ENCODE measurements around the gene BATF3. TPM values are rescaled to one million over a fixed set of nuclear protein-coding genes. Genes with fewer than 3 reads are reported as not detected.
"Not testable (repeated sequence)": the region's sequence is repeated elsewhere in the genome, so short reads cannot be mapped to it uniquely, and the experiment has no call there.

BATF3 gene
- total and polyA plus RNA-seq, 4 experiments from 2014 or later: 0.42 to 1.0 (median 0.64) TPM; not detected in 1

DNA sequence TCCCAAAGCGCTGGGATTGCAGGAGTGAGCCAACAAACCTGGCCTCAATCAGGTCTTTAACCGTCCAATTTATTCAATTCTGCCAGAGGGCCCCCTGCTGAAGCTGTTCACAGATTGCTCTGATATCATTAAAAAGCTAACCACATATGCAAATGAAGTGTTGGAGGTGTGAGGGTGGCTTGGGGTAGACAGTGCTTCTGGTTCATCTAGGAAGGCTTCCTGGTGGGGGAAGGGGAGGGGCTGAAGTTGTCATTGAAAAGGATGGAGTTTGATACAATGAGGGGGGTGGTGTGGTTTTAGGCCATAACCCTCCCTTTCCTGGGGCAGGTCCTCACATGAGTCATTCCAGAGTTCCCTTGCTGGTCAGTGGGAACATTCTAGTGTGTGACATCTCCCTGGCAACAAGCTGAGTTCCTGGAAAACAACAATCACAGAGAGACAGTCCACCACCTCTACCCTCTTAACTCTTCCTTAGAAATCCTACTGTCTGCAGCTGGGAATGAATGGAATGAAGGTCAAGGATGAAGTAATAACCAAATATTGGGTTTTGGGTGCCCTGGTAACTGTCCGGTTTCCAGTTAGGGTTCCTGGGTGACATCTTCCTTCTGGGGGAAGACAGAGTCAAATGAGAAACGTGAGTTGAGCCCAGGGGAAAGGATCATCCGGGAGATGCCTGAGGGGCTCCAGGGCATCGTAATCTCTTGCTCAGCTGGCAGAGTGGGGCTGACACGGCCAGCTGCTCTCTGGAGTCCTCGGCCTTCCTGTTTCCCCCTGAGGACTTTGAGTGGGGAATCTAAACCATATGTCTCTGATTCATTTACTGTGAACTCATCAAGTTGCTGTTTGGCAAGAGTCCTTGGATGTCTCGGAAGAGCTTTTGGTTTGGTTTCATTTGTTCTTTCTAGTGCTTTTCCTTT is 32.2 kb downstream of the BATF3 start:
- Mint-ChIP-seq H3K36me3 (no peaks in the 10 kb centered on the region), H3K9me3 (no peaks in the 10 kb centered on the region), H3K27me3 (peaks cover 2 to 3% of the 10 kb centered on the region in 2 donors), H3K4me3 (no peak overlapping the region), H3K27ac (no peak overlapping the region), H3K4me1 (peaks cover 1 to 7% (median 6%) of the 10 kb centered on the region in 4 donors)
- no peaks in the 10 kb centered on the region for H3K9me3 ChIP-seq (ENCODE audit: control insufficient read depth in 1 of 2, low read length in 2 of 2)
- H3K27me3 ChIP-seq (ENCODE audit: insufficient read depth, low read length): peaks cover 2% of the 10 kb centered on the region
- no peaks in the 10 kb centered on the region for H3K36me3 ChIP-seq (ENCODE audit: insufficient read depth, low read length)
- CTCF ChIA-PET (ENCODE audit: partially characterized antibody): interaction anchor here (0.9 to 5.7 kb wide), 16 partner anchors 10 to 330 kb away, joined by 3 to 67 read pairs (median 4); no protein-coding TSS in a partner anchor
- no peak overlapping the region for H3K27ac ChIP-seq (ENCODE audit: low read depth, low read length)
- H3K4me1 ChIP-seq (ENCODE audit: insufficient read depth, low read length): peaks cover 5% of the 10 kb centered on the region
- H3K4me3 ChIP-seq (ENCODE audit: low read length in 2 of 2): no peak overlapping the region
- intact Hi-C loops (cut with micrococcal nuclease): loop anchor here (5.0 kb wide), 1 partner anchor 95 kb away; no protein-coding TSS in a partner anchor
- no peak for DNase-seq
- POLR2A ChIA-PET (ENCODE audit: partially characterized antibody): no interaction called here

DNA sequence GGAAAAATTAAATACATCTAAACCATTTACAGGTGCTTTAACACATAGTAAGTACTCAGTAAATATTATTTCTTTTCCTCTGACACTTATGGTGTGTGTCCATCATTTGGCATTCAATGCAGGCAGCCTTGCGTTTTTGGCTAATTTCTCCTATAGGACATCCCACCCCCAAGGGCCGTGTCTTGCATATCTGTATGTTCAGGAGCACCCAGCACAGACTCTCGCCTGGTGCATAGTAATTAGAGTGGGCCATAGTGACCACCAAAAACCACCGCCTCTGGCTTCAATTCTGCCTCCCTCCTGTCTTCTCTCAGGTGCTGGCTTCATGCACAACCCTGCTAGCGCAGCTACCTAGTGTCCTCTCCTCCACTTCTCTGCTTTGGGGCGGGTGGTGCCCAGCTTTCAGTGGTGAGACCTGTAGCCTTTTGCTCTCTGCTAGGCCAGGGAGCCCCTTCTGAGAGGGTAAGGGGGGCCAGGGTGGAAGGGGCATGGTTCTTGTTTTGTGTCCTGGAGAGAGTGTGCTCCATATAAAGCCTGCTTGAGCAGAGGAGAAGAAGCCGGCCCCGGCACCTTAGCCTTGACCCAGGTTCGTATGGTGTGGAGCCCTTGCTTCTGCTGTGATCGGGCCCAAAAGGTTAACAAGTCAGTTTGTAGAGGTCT is 33.4 kb downstream of the BATF3 start:
- H3K27ac Mint-ChIP-seq: no peak overlapping the region
- H3K9me3 Mint-ChIP-seq: no peaks in the 10 kb centered on the region
- H3K4me3 Mint-ChIP-seq: peak overlapping the region in 4 of 8 donors; percentile 21 to 86 (median 24)
- POLR2A ChIA-PET (ENCODE audit: partially characterized antibody): no interaction called here
- Histone ChIP-seq H3K27me3 (ENCODE audit: insufficient read depth, low read length) (no peaks in the 10 kb centered on the region), H3K9me3 (ENCODE audit: control insufficient read depth in 1 of 2, low read length in 2 of 2) (no peaks in the 10 kb centered on the region), H3K36me3 (ENCODE audit: insufficient read depth, low read length) (no peaks in the 10 kb centered on the region), H3K4me3 (ENCODE audit: low read length in 2 of 2) (no peak overlapping the region), H3K27ac (ENCODE audit: low read depth, low read length) (no peak overlapping the region), H3K4me1 (ENCODE audit: insufficient read depth, low read length) (peaks cover 5% of the 10 kb centered on the region)
- DNase-seq: no peak
- peaks cover 2 to 3% of the 10 kb centered on the region in 2 donors for H3K27me3 Mint-ChIP-seq
- CTCF ChIA-PET (ENCODE audit: partially characterized antibody): interaction anchor here (1.3 to 5.7 kb wide), 9 partner anchors 35 to 328 kb away, joined by 3 to 67 read pairs (median 13); partner anchors contain the start of genes NSL1 and TATDN3
- intact Hi-C loops (cut with micrococcal nuclease): loop anchor here (5.0 kb wide), 1 partner anchor 96 kb away; no protein-coding TSS in a partner anchor
- peaks cover 1 to 7% (median 6%) of the 10 kb centered on the region in 4 donors for H3K4me1 Mint-ChIP-seq
- H3K36me3 Mint-ChIP-seq: no peaks in the 10 kb centered on the region

DNA sequence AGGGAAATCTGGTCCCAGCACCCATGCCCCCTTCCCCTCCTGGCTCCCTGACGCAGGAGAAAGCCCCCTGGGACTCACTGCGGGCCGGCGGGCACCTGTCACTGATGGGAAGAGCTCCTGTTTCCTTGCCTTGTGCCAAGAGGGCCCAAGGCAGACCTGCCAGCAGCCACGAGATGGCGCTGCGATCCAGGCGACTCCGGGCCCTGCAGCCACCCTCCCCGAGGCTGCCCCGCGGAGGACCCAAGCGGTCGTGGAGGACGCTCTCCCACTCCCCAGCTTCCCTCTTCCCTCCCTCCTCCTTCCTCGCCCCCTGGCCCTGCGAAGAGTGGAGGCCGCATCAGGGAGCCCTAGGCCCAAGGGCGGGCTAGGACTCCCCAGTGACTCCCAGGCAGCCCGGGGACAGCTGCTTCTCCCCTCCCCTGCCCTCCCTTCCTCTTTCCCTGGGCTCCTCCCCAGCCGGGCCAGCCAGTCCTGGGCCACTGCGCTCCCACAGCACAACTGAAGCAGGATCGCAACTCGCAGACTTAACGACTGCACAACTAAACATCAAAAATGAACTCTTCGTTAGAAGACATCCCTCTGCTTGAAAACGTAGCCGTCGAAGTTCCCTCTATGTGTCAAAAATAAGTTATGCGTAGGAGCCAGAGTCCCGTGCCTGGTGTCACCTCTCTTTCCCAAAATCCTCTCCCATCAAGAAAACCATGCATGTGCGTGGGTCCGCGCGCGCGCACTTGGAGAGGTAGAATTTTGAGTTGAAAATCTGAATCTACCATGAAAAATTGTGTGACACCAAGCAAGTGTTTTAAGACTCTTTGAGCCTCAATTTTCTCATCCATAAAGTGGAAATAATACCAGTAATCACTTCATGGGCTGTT is 34.2 kb downstream of the BATF3 start:
- peaks cover 1 to 2% of the 10 kb centered on the region in 2 donors for H3K27me3 Mint-ChIP-seq
- no peaks in the 10 kb centered on the region for H3K36me3 Mint-ChIP-seq
- ChIA-PET POLR2A (ENCODE audit: partially characterized antibody) (interaction anchor here (0.6 to 0.9 kb wide), 2 partner anchors 33 to 107 kb away, joined by 3 read pairs; no protein-coding TSS in a partner anchor), CTCF (ENCODE audit: partially characterized antibody) (interaction anchor here (0.6 to 5.7 kb wide), 42 partner anchors 10 to 332 kb away, joined by 3 to 67 read pairs (median 5); partner anchors contain the start of genes NSL1 and TATDN3)
- no peaks in the 10 kb centered on the region for H3K9me3 ChIP-seq (ENCODE audit: control insufficient read depth in 1 of 2, low read length in 2 of 2)
- H3K27ac Mint-ChIP-seq: peak overlapping the region in 1 of 7 donors; percentile 19
- intact Hi-C loops (cut with micrococcal nuclease): loop anchor here (1.0 to 5.0 kb wide), 2 partner anchors 97 to 117 kb away; no protein-coding TSS in a partner anchor
- no peaks in the 10 kb centered on the region for H3K27me3 ChIP-seq (ENCODE audit: insufficient read depth, low read length)
- H3K36me3 ChIP-seq (ENCODE audit: insufficient read depth, low read length): no peaks in the 10 kb centered on the region
- H3K4me1 ChIP-seq (ENCODE audit: insufficient read depth, low read length): peaks cover 5% of the 10 kb centered on the region
- H3K9me3 Mint-ChIP-seq: no peaks in the 10 kb centered on the region
- peak overlapping the region in 1 of 2 donors; percentile 40 for H3K4me3 ChIP-seq (ENCODE audit: low read length in 2 of 2)
- H3K4me1 Mint-ChIP-seq: peaks cover 1 to 7% (median 6%) of the 10 kb centered on the region in 4 donors
- DNase-seq: peak; percentile 65 to 80 (median 71)
- H3K27ac ChIP-seq (ENCODE audit: low read depth, low read length): no peak overlapping the region
- peak overlapping the region; percentile 43 to 86 (median 82) for H3K4me3 Mint-ChIP-seq

DNA sequence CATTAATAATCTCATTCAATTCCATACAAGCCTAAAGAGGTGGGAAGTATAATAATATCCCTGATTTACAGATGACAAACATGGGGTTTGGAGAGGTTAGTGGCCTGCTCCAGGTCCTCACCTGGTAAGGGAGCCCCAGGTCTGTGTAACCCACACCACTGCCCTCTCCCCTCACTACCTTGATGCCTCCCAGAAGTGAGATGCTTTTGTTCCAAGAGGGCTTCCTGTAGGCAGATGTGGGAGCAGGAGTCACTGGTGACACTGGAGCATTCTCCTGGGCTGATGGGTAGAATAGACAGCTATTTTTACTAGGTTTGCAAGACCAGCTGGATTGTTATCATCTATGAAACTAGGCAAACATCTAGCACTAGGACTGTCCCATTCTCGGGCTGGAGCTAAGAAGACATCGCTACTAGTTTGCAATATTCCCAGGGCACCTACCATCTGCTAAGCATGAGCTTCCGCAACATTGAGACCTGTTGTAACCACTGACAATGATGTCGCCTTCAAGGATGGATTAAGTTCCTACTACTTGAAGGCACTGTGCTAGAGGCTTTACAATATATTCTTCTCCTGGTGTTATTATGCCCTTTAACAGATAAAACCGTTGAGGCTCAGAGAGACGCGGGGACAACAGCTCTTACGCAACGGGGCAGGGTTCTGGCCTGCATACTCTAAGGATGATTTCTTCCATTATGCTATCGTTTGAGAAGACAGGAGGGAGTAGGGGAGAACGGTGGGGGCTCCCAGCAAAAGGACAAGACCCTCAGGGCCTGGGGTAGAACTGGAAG is 35.0 kb downstream of the BATF3 start:
- peaks cover 1 to 7% (median 6%) of the 10 kb centered on the region in 4 donors for H3K4me1 Mint-ChIP-seq
- no peaks in the 10 kb centered on the region for H3K9me3 Mint-ChIP-seq
- Histone ChIP-seq H3K9me3 (ENCODE audit: control insufficient read depth in 1 of 2, low read length in 2 of 2) (no peaks in the 10 kb centered on the region), H3K36me3 (ENCODE audit: insufficient read depth, low read length) (no peaks in the 10 kb centered on the region), H3K4me1 (ENCODE audit: insufficient read depth, low read length) (peaks cover 5% of the 10 kb centered on the region), H3K4me3 (ENCODE audit: low read length in 2 of 2) (no peak overlapping the region), H3K27me3 (ENCODE audit: insufficient read depth, low read length) (no peaks in the 10 kb centered on the region), H3K27ac (ENCODE audit: low read depth, low read length) (no peak overlapping the region)
- POLR2A ChIA-PET (ENCODE audit: partially characterized antibody): interaction anchor here (0.9 kb wide), 1 partner anchor 106 kb away, joined by 3 read pairs; no protein-coding TSS in a partner anchor
- H3K4me3 Mint-ChIP-seq: peak overlapping the region in 2 of 8 donors; percentile 18 to 32
- CTCF ChIA-PET (ENCODE audit: partially characterized antibody): interaction anchor here (0.6 to 5.7 kb wide), 41 partner anchors 10 to 333 kb away, joined by 3 to 67 read pairs (median 5); partner anchors contain the start of genes NSL1 and TATDN3
- H3K27me3 Mint-ChIP-seq: peaks cover 2 to 3% of the 10 kb centered on the region in 2 donors
- H3K27ac Mint-ChIP-seq: no peak overlapping the region
- intact Hi-C loops (cut with micrococcal nuclease): loop anchor here (1.0 to 5.0 kb wide), 2 partner anchors 98 to 118 kb away; no protein-coding TSS in a partner anchor
- no peaks in the 10 kb centered on the region for H3K36me3 Mint-ChIP-seq
- no peak for DNase-seq

DNA sequence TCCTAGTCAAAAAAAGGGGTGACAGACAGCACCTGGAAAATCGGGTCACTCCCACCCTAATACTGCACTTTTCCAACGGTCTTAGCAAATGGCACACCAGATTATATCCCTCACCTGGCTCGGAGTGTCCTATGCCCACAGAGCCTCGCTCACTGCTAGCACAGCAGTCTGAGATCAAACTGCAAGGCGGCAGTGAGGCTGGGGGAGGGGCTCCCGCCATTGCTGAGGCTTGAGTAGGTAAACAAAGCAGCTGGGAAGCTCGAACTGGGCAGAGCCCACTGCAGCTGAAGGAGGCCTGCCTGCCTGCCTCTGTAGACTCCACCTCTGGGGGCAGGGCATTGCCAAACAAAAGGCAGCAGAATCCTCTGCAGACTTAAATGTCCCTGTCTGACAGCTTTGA is 41.4 kb downstream of the BATF3 start:
- DNase-seq; H3K9me3 Mint-ChIP-seq; H3K27me3 ChIP-seq (ENCODE audit: insufficient read depth, low read length); H3K36me3 ChIP-seq (ENCODE audit: insufficient read depth, low read length); intact Hi-C loops (cut with micrococcal nuclease); CTCF ChIA-PET (ENCODE audit: partially characterized antibody); H3K4me1 Mint-ChIP-seq; H3K4me3 ChIP-seq (ENCODE audit: low read length in 2 of 2); POLR2A ChIA-PET (ENCODE audit: partially characterized antibody); H3K27ac ChIP-seq (ENCODE audit: low read depth, low read length); H3K4me3 Mint-ChIP-seq; H3K27ac Mint-ChIP-seq; H3K36me3 Mint-ChIP-seq; H3K9me3 ChIP-seq (ENCODE audit: control insufficient read depth in 1 of 2, low read length in 2 of 2); H3K4me1 ChIP-seq (ENCODE audit: insufficient read depth, low read length): not testable (repeated sequence)
- H3K27me3 Mint-ChIP-seq: peaks cover 12 to 22% of the 10 kb centered on the region in 2 donors

DNA sequence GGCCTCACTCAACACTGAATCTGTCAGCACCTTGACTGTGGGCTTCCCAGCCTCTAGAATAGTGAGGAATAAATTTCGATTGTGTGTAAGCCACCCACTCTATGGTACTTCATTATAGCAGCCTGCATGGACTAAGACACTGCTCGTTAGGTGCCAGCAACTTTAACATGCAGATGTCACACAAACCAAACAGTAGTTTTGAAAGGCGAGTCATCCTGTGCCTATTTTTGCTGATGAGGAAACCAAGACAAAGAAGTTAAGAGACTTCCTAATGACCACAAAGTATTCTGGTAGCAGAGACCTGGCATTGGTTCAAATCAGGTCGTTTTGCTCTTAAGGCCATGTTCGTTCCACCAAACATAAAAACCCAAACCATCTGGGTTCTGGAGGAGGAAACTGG is 42.9 kb downstream of the BATF3 start:
- no peaks in the 10 kb centered on the region for H3K27me3 ChIP-seq (ENCODE audit: insufficient read depth, low read length)
- CTCF ChIA-PET (ENCODE audit: partially characterized antibody): no interaction called here

More for the DNA sequence above, 42.9 kb downstream of the BATF3 start:
- intact Hi-C loops (cut with micrococcal nuclease): no loop called here
- POLR2A ChIA-PET (ENCODE audit: partially characterized antibody): no interaction called here
- Mint-ChIP-seq H3K4me1 (no peaks in the 10 kb centered on the region), H3K36me3 (no peaks in the 10 kb centered on the region), H3K27ac (no peak overlapping the region), H3K4me3 (no peak overlapping the region), H3K27me3 (peaks cover 12 to 22% of the 10 kb centered on the region in 2 donors), H3K9me3 (no peaks in the 10 kb centered on the region)
- Histone ChIP-seq H3K36me3 (ENCODE audit: insufficient read depth, low read length) (no peaks in the 10 kb centered on the region), H3K9me3 (ENCODE audit: control insufficient read depth in 1 of 2, low read length in 2 of 2) (no peaks in the 10 kb centered on the region), H3K27ac (ENCODE audit: low read depth, low read length) (no peak overlapping the region), H3K4me1 (ENCODE audit: insufficient read depth, low read length) (no peaks in the 10 kb centered on the region), H3K4me3 (ENCODE audit: low read length in 2 of 2) (no peak overlapping the region)
- no peak for DNase-seq

All from CD4-positive, alpha-beta memory T cell (primary cell).